Measurements from ENCODE around the gene HNF1A.

DNA sequence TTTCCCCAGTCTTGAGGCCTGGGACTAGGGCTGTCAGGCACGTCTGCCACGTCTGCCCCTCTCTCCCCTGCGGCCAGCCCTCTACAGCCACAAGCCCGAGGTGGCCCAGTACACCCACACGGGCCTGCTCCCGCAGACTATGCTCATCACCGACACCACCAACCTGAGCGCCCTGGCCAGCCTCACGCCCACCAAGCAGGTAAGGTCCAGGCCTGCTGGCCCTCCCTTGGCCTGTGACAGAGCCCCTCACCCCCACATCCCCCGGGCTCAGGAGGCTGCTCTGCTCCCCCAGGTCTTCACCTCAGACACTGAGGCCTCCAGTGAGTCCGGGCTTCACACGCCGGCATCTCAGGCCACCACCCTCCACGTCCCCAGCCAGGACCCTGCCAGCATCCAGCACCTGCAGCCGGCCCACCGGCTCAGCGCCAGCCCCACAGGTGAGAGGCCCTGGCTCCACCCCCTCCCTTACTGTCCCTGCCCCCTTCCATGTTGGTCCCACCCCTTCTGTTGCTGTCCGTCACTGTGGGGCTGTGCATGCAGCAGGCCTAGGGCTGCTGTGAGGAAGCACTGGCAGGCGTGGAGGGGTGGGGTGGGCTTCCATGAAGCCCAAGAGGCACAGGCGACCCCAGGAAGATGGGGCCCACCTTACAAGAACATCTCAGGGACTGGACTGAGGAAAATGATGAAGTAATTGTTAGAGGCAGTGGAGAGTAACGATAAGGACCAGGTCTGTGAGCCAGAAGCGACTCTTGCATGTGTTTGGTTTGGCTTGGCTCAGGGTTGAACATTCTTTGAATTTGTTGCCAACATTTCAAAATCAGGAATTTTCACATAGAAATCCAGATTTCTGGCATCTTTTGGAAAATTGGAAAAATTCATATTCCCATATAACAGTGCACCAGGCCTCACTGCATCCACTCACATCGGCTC, 21.1 kb downstream of the HNF1A start:
- TF ChIP-seq POLR2AphosphoS5 (IDR thresholded peaks at IDR 0.05) (no peak), EP300 (conservative IDR thresholded peaks at IDR 0.05; ENCODE audit: poor library complexity, severe bottlenecking) (no peak), TAF1 (IDR thresholded peaks at IDR 0.05; ENCODE audit: low read depth) (no peak), SMC3 (conservative IDR thresholded peaks at IDR 0.05; ENCODE audit: poor library complexity) (no peak)
- TF ChIP-seq, protein P1, sequence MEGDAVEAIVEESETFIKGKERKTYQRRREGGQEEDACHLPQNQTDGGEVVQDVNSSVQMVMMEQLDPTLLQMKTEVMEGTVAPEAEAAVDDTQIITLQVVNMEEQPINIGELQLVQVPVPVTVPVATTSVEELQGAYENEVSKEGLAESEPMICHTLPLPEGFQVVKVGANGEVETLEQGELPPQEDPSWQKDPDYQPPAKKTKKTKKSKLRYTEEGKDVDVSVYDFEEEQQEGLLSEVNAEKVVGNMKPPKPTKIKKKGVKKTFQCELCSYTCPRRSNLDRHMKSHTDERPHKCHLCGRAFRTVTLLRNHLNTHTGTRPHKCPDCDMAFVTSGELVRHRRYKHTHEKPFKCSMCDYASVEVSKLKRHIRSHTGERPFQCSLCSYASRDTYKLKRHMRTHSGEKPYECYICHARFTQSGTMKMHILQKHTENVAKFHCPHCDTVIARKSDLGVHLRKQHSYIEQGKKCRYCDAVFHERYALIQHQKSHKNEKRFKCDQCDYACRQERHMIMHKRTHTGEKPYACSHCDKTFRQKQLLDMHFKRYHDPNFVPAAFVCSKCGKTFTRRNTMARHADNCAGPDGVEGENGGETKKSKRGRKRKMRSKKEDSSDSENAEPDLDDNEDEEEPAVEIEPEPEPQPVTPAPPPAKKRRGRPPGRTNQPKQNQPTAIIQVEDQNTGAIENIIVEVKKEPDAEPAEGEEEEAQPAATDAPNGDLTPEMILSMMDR (IDR thresholded peaks at IDR 0.05; ENCODE audit: poor library complexity, severe bottlenecking): no peak
